Stimulated activated CD8-positive, alpha-beta memory T cell treated with anti-CD3 and anti-CD28 coated beads, Interleukin-7, amount 100 ng/mL, for 4 hours (primary cell): ENCODE results near the gene PRKCQ.
A peak's percentile ranks its signal among the peaks of the same experiment; 100 is the strongest.
"Not testable (repeated sequence)": the region's sequence is repeated elsewhere in the genome, so short reads cannot be mapped to it uniquely, and the experiment has no call there.

Experiments
- DNase-seq, 2 donors: peaks; one replicate each; pipeline ENCODE4 v3.0.0-alpha.2; 2020; ENCODE audit warnings: low read depth in 2 of 2

PRKCQ gene

GRCh38 chr10:6386960-6387359 lies 193.1 kb downstream of the PRKCQ start:
- DNase-seq: no peak

DNA sequence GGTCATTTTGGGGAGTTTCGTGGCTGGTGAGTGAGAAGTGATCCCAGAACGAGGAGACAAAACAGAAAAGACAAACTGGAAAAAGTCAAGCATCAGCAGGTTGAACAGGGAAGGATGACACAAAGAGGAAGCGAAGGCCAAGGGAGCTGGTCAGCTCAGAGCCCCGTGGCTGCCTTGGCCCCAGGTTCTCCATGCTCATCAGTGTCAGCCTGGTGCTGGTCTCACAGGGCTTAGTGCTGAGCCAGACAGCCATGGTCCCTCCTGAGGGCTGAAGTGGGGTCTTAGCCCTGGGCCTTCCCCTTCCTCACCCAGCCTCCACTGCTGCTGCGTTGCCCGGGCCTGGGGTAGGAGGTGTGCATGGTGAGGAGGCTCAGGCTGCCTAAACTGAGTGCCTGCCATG lies 193.7 kb downstream of the PRKCQ start:
- DNase-seq: no peak

DNA sequence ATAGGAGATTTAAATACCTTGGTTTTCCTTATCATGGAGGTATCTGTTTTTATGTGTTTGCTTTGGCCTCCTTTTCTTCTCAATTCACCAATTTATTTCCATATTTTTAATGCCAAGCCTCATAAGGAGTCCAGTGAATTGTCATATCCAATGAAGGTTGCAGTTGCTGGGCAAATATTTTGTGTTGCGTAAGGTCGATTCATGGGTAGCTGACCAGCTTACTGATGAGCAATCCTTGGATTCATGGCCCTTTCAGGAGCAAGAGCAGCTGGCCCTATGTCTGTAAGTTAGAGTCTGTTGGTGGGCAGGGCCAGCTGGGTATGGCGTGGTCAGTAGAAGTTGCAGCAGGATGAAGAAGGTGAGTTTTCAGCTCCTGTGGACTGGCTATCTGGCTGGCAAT lies 194.4 kb downstream of the PRKCQ start:
- no peak for DNase-seq

GRCh38 chr10:6384847-6385246 lies 195.2 kb downstream of the PRKCQ start:
- DNase-seq: no peak

DNA sequence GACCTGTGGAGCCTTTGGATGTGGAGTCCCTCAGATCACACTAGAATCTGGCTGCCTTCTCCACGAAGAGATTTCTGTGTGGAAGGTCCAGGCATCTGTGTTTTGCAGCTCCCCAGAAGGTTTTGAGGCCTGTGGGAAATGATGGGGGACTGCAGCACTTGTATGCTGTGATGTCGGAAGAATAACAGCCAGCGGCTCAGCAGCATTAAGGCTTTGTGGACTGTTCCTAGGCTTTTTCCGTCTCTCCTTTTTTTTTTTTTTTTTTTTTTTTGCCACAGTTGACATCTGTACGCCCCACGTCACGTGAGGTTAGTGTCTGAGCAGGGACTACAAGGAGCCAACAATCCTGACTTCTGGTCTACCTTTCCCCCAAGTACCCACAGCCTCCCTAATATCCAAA lies 196.0 kb downstream of the PRKCQ start:
- no peak for DNase-seq

- no peak for DNase-seq
Observed at GRCh38 chr10:6383096-6383812, 196.8 kb downstream of the PRKCQ start.

DNA sequence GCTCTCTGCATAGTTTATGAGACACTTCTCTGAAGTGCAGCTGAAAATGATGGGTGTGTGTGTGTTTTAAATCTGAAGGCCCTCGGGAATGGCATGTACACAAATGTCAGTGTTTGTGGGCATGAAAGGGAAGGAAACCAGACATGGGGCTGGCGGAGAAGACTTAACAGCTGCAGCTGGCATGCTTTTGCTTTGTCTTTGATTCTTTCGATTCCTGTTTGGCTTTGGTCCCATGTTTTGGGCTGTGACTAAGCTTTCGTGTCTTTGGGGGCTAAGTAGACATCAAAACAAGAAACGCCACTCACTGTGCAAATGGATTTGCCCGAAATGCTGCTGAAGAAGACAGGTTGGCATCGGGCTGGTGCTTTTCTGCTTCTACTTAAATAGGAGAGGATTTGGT lies 198.0 kb downstream of the PRKCQ start:
- DNase-seq: peak in 1 of 2 donors; percentile 12

GRCh38 chr10:6380478-6380877 lies 199.6 kb downstream of the PRKCQ start:
- DNase-seq: not testable (repeated sequence)

- DNase-seq: no peak
Observed at GRCh38 chr10:6379015-6379776, 200.9 kb downstream of the PRKCQ start.
